AG04450 (cell line): ENCODE data around the gene CD44. TPM values are rescaled to one million over a fixed set of nuclear protein-coding genes. Genes with fewer than 3 reads are reported as not detected.
A peak's percentile ranks its signal among the peaks of the same experiment; 100 is the strongest.

Experiments used
- CTCF ChIA-PET: fragments of 300-600, 350-600 bp; formaldehyde crosslinking; extraction: SDS; loops from one replicate; lab custom pipeline; 2022; ENCODE audit warnings: antibody characterized with exemption, inconsistent platforms; lab: Charles Lee
- POLR2A ChIA-PET: fragments of 350-600 bp; formaldehyde crosslinking; extraction: SDS; loops from one replicate; lab custom pipeline; 2021; ENCODE audit warnings: antibody characterized with exemption, inconsistent platforms; lab: Yijun Ruan, JAX
- DNase-seq: peaks from one replicate; pipeline ENCODE4 v3.0.0-alpha.2; 2011; ENCODE audit warnings: low read depth, low spot score
- H3K27ac ChIP-seq: one replicate; pipeline ENCODE4 v1.5.1; 2012; ENCODE audit warnings: low read depth, low read length, control low read depth
- H3K27me3 ChIP-seq: one replicate; pipeline ENCODE4 v1.6.0; 2012; ENCODE audit warnings: low read length; ENCODE audit not compliant: control insufficient read depth, insufficient read depth
- H3K4me3 ChIP-seq: 2 replicates; pipeline ENCODE4 v1.5.1; 2011; ENCODE audit warnings: mild to moderate bottlenecking, low read depth, low read length, control low read depth
- H3K9me3 ChIP-seq: 2 replicates; pipeline ENCODE4 v1.5.1; 2012; ENCODE audit warnings: low read length; ENCODE audit not compliant: control insufficient read depth, insufficient read depth
- CTCF ChIP-seq: IDR thresholded peaks from 2 replicates; pipeline ENCODE4 v1.5.1; 2011; ENCODE audit warnings: low read depth, low read length, control low read depth, inconsistent platforms
- polyA plus RNA-seq: library from polyadenylated mRNA; depleted of rRNA; stranded (reverse); fragments of >200 nt; gene quantifications from 2 replicates; pipeline ENCODE4 v1.2.3, GENCODE V29; 2011

Gene CD44
- polyA plus RNA-seq, 1 experiment, result 1,817 TPM

- ChIA-PET POLR2A (interaction anchor here (0.6 to 2.6 kb wide), 6 partner anchors 8 to 241 kb away, joined by 3 to 19 read pairs (median 4); no protein-coding TSS in a partner anchor), CTCF (interaction anchor here (0.6 to 1.3 kb wide), 3 partner anchors 132 to 248 kb away, joined by 3 to 5 read pairs (median 3); no protein-coding TSS in a partner anchor)
- DNase-seq, result peak; percentile 60
- Histone ChIP-seq H3K9me3 (no peaks in the 10 kb centered on the region), H3K4me3 (no peak overlapping the region), H3K27ac (peak overlapping the region; percentile 82), H3K27me3 (no peaks in the 10 kb centered on the region)
- TF ChIP-seq CTCF, result no peak
These were observed 35.7 kb downstream of the CD44 start for GRCh38 chr11:35174666-35175065.

- peak overlapping the region; percentile 41 for H3K27ac ChIP-seq
- no peaks in the 10 kb centered on the region for H3K27me3 ChIP-seq
- no peak for TF ChIP-seq CTCF
- no peak overlapping the region for H3K4me3 ChIP-seq
- DNase-seq, result no peak
- no peaks in the 10 kb centered on the region for H3K9me3 ChIP-seq
- POLR2A ChIA-PET, result interaction anchor here (0.5 to 1.6 kb wide), 3 partner anchors 11 to 241 kb away, joined by 4 read pairs; no protein-coding TSS in a partner anchor
- CTCF ChIA-PET, result interaction anchor here (2.7 kb wide), 1 partner anchor 251 kb away, joined by 10 read pairs; no protein-coding TSS in a partner anchor
These were observed 38.4 kb downstream of the CD44 start for GRCh38 chr11:35177370-35177769.

GRCh38 chr11:35178067-35178805, 39.3 kb downstream of the CD44 start:
- no peaks in the 10 kb centered on the region for H3K27me3 ChIP-seq
- peak overlapping the region; percentile 35 for H3K27ac ChIP-seq
- H3K9me3 ChIP-seq, result no peaks in the 10 kb centered on the region
- no peak overlapping the region for H3K4me3 ChIP-seq
- no peak for TF ChIP-seq CTCF
- ChIA-PET CTCF (interaction anchor here (1.3 to 2.7 kb wide), 2 partner anchors 10 to 252 kb away, joined by 3 to 10 read pairs; no protein-coding TSS in a partner anchor), POLR2A (interaction anchor here (0.5 to 1.6 kb wide), 5 partner anchors 10 to 241 kb away, joined by 3 to 9 read pairs (median 4); no protein-coding TSS in a partner anchor)
- DNase-seq, result no peak

- Histone ChIP-seq H3K27me3 (no peaks in the 10 kb centered on the region), H3K27ac (no peak overlapping the region), H3K9me3 (no peaks in the 10 kb centered on the region), H3K4me3 (no peak overlapping the region)
- no peak for DNase-seq
- POLR2A ChIA-PET, result interaction anchor here (1.6 to 2.4 kb wide), 3 partner anchors 10 to 202 kb away, joined by 4 to 9 read pairs (median 9); no protein-coding TSS in a partner anchor
- CTCF ChIA-PET, result interaction anchor here (0.5 to 2.7 kb wide), 3 partner anchors 11 to 253 kb away, joined by 3 to 10 read pairs (median 4); no protein-coding TSS in a partner anchor
- TF ChIP-seq CTCF, result no peak
These were observed 39.9 kb downstream of the CD44 start for GRCh38 chr11:35178873-35179272.
